K562 (cell line): Measurements from ENCODE around the gene TMEM14C. TPM values are rescaled to one million over a fixed set of nuclear protein-coding genes. Genes with fewer than 3 reads are reported as not detected.

Experiments
- ATAC-seq: fragments of 200-7000 bp; cut with Tn5 transposase; 3 replicates; pipeline ENCODE4 v1.9.1; 2020; ENCODE audit warnings: moderate library complexity
- BruUV-seq: library from RNA; stranded (reverse); fragments of 400-500 nt; replicated peaks from 2 replicates; lab custom pipeline; 2021; lab: Mats Ljungman, UMichigan
- CTCF ChIA-PET: fragments of 300-600 bp; formaldehyde crosslinking; extraction: SDS; loops from one replicate; lab custom pipeline; 2021; ENCODE audit warnings: low intra/inter-chr PET ratio; lab: Yijun Ruan, JAX
- POLR2A ChIA-PET: fragments of 300-600, 350-650 bp; sonication (Branson Sonifier 250); formaldehyde crosslinking; extraction: SDS; loops from one replicate; lab custom pipeline; 2021; ENCODE audit warnings: antibody characterized with exemption, inconsistent platforms; lab: Yijun Ruan, JAX
- DNase-seq, 4 experiments: peaks; one replicate each; pipeline versions ENCODE4 v3.0.0 to v3.0.0-alpha.2; 2011 to 2018; ENCODE audit warnings: low spot score in 3 of 4, mixed read lengths in 3 of 4; ENCODE audit errors: extremely low read depth in 1 of 4
- FAIRE-seq: peaks from 2 replicates; lab custom pipeline; 2011; peaks lifted over from hg19 to GRCh38; lab: Jason Lieb, UNC
- H2AFZ ChIP-seq: 2 replicates; pipeline ENCODE4 v1.6.0; 2011; ENCODE audit warnings: low read depth, low read length, control low read depth, inconsistent platforms
- H3K27ac ChIP-seq: fragments of 200-600 bp; 3 replicates; pipeline ENCODE4 v1.8.0; 2011; ENCODE audit warnings: low read depth, mild to moderate bottlenecking, control low read depth, inconsistent platforms, low read length, moderate library complexity, mixed read lengths; ENCODE audit errors: extremely low read depth
- H3K27me3 ChIP-seq, 2 experiments: fragments of 300-600 bp in 1 of 2; 2 replicates in 1 of 2; 3 replicates in 1 of 2; pipeline versions ENCODE4 v1.6.0 to v1.8.0; 2011; ENCODE audit warnings: inconsistent platforms in 2 of 2, low read length in 2 of 2, mild to moderate bottlenecking in 1 of 2, mixed read lengths in 1 of 2, moderate library complexity in 1 of 2; ENCODE audit not compliant: control insufficient read depth in 2 of 2, insufficient read depth in 2 of 2
- H3K36me3 ChIP-seq: fragments of 300-600 bp; 3 replicates; pipeline ENCODE4 v1.8.0; 2011; ENCODE audit warnings: mild to moderate bottlenecking, low read length, inconsistent platforms; ENCODE audit not compliant: control insufficient read depth, insufficient read depth
- H3K4me1 ChIP-seq, 2 experiments: fragments of 200-600 bp in 1 of 2; replicated peaks in 1 of 2; 2 replicates in 1 of 2; 3 replicates in 1 of 2; pipeline versions ENCODE4 v1.5.1 to v1.8.0; 2011; ENCODE audit warnings: inconsistent platforms in 2 of 2, low read length in 2 of 2, mild to moderate bottlenecking in 1 of 2, mixed read lengths in 1 of 2, moderate library complexity in 1 of 2; ENCODE audit not compliant: control insufficient read depth in 2 of 2, insufficient read depth in 2 of 2
- H3K4me2 ChIP-seq: 2 replicates; pipeline ENCODE4 v1.6.1; 2011; ENCODE audit warnings: low read length, control low read depth, inconsistent platforms, mixed read lengths; ENCODE audit not compliant: insufficient read depth
- H3K4me3 ChIP-seq: fragments of 200-600 bp; sonication (generic), shearing (Covaris generic); 2 replicates; pipeline ENCODE4 v1.5.1; 2016; ENCODE audit warnings: control low read depth, inconsistent platforms
- H3K79me2 ChIP-seq: fragments of 200-600 bp; 3 replicates; pipeline ENCODE4 v1.8.0; 2011; ENCODE audit warnings: low read length, inconsistent platforms; ENCODE audit not compliant: control insufficient read depth, insufficient read depth
- H3K9ac ChIP-seq, 2 experiments: 2 replicates each; pipeline versions ENCODE4 v1.6.0 to v1.6.1; 2011; ENCODE audit warnings: low read depth in 2 of 2, low read length in 2 of 2, control low read depth in 1 of 2, inconsistent platforms in 1 of 2, mild to moderate bottlenecking in 1 of 2, mixed read lengths in 1 of 2; ENCODE audit not compliant: insufficient read depth in 1 of 2
- H3K9me1 ChIP-seq: one replicate; pipeline ENCODE4 v1.6.0; 2011; ENCODE audit warnings: inconsistent platforms, mild to moderate bottlenecking, low read length, moderate library complexity; ENCODE audit not compliant: control insufficient read depth, insufficient read depth
- H3K9me3 ChIP-seq: replicated peaks from 2 replicates; pipeline ENCODE4 v1.5.1; 2011; ENCODE audit warnings: low read depth, low read length, inconsistent platforms; ENCODE audit not compliant: control insufficient read depth, insufficient read depth
- H4K20me1 ChIP-seq: replicated peaks from 2 replicates; pipeline ENCODE4 v1.6.1; 2011; ENCODE audit warnings: low read length, inconsistent platforms, mixed read lengths; ENCODE audit not compliant: control insufficient read depth, insufficient read depth
- CBX3 ChIP-seq, 2 experiments: IDR thresholded peaks; 1 replicate in 1 of 2; 2 replicates in 1 of 2; pipeline ENCODE4 v1.6.1; 2012; ENCODE audit warnings: inconsistent platforms in 2 of 2, low read length in 2 of 2, borderline replicate concordance in 1 of 2, control low read depth in 1 of 2
- CBX5 ChIP-seq: IDR thresholded peaks from 2 replicates; pipeline ENCODE4 v1.6.1; 2014; ENCODE audit warnings: low read depth, borderline replicate concordance
- MYBL2 ChIP-seq, 2 experiments: fragments of 450-650 bp in 1 of 2; sonication (generic) in 1 of 2; formaldehyde crosslinking in 1 of 2; IDR thresholded peaks; 2 replicates each; pipeline versions ENCODE4 v1.6.1 to v1.8.1; 2017 to 2022; ENCODE audit warnings: borderline replicate concordance in 1 of 2, inconsistent platforms in 1 of 2, low read depth in 1 of 2, mild to moderate bottlenecking in 1 of 2, missing genetic modification reagents in 1 of 2, moderate library complexity in 1 of 2
- TRIM28 ChIP-seq: fragments of 450-650 bp; IDR thresholded peaks from 2 replicates; pipeline ENCODE4 v1.6.1; 2017
- ZNF280A ChIP-seq: fragments of 450-650 bp; IDR thresholded peaks from 2 replicates; pipeline ENCODE4 v1.6.1; 2018; ENCODE audit warnings: mild to moderate bottlenecking, low read depth; ENCODE audit not compliant: partially characterized antibody
- ZNF561 ChIP-seq: fragments of 450-650 bp; formaldehyde crosslinking; conservative IDR thresholded peaks from 2 replicates; pipeline ENCODE4 v1.4.0; 2020; ENCODE audit warnings: mild to moderate bottlenecking, moderate library complexity
- WGBS: fragments of 100-300 bp; shearing (Covaris generic); methylation state at CpG from one replicate; pipeline ENCODE4 v1.1.6; 2016; ENCODE audit warnings: low coverage, mixed read lengths; ENCODE audit not compliant: insufficient coverage; ENCODE audit errors: missing lambda C conversion rate; 5-methylcytosine and 5-hydroxymethylcytosine counted together
- in situ Hi-C: fragments of 300-500 bp; cut with MboI; formaldehyde crosslinking; loops from 4 replicates; pipeline ENCODE4 v1.15.0; 2018; ENCODE audit warnings: inconsistent platforms, mixed read lengths
- intact Hi-C: fragments of 100-400 bp; cut with micrococcal nuclease; formaldehyde crosslinking; loops from 2 replicates; pipeline ENCODE4 v1.14.2; 2022
- polyA plus RNA-seq, 8 experiments: library from polyadenylated mRNA; depleted of rRNA in 4 of 8; stranded (reverse) in 5 of 8; unstranded in 3 of 8; fragments of >200 nt; fragmentation: Nextera tagmentation in 2 of 8; fragmentation: Illumina TruSeq in 1 of 8; extraction: Ambion mirVana in 2 of 8; extraction: Trizol in 1 of 8; gene quantifications; 2 replicates each; pipeline versions ENCODE4 v1.2.1 to v1.2.3, GENCODE V29; 2011 to 2014; ENCODE audit warnings: inconsistent platforms in 1 of 8, missing spikeins in 1 of 8
- total RNA-seq, 7 experiments: library from RNA; depleted of rRNA in 6 of 7; stranded (reverse); fragments of >200 nt in 6 of 7; fragmentation: Illumina TruSeq in 2 of 7; extraction: Trizol in 2 of 7; gene quantifications; 2 replicates each; pipeline versions ENCODE4 v1.2.1 to v1.2.3, GENCODE V29; 2011 to 2021; ENCODE audit warnings: low replicate concordance in 1 of 7
- TF ChIP-seq, protein P1 (sequence below): fragments of 250-450 bp; sonication (Bioruptor Pico); IDR thresholded peaks from 2 replicates; pipeline ENCODE4 v1.8.0; 2021; ENCODE audit warnings: moderate library complexity, mild to moderate bottlenecking, inconsistent platforms
- TF ChIP-seq, protein P2 (sequence below): sonication (generic); formaldehyde crosslinking; IDR thresholded peaks from 2 replicates; pipeline ENCODE4 v1.8.1; 2023; ENCODE audit warnings: mild to moderate bottlenecking, missing genetic modification reagents
- TF ChIP-seq, protein P3 (sequence below): sonication (generic); formaldehyde crosslinking; IDR thresholded peaks from 2 replicates; pipeline ENCODE4 v1.8.0; 2022; ENCODE audit warnings: mild to moderate bottlenecking, low read depth, missing genetic modification reagents

Gene TMEM14C
- total and polyA plus RNA-seq, 9 of the 15 experiments (the other 6 are each of a cell fraction or from before 2014, with no cell fraction given), result 151 to 496 (median 263) TPM

- H2AFZ ChIP-seq, result no peak overlapping the region
- H4K20me1 ChIP-seq, result no peaks in the 10 kb centered on the region
- H3K9me1 ChIP-seq, result no peaks in the 10 kb centered on the region
- H3K79me2 ChIP-seq, result peaks cover 53% of the 10 kb centered on the region
- ATAC-seq (no peak), FAIRE-seq (no peak), DNase-seq (no peak)
- no TSS peak for BruUV-seq
- H3K36me3 ChIP-seq, result peaks cover 22% of the 10 kb centered on the region
- intact Hi-C loops, result loop anchor here (5.0 kb wide), 1 partner anchor 109 kb away; no protein-coding TSS in a partner anchor
- peaks cover 5 to 13% of the 10 kb centered on the region in 2 experiments; a peak in 4 of 5 replicates for H3K4me1 ChIP-seq
- 78% methylated on average over 8 of the region's 8 CpGs for WGBS
- no peaks in the 10 kb centered on the region for H3K27me3 ChIP-seq
- no peak overlapping the region for H3K27ac ChIP-seq
- ChIA-PET CTCF (no interaction called here), POLR2A (no interaction called here)
- H3K9me3 ChIP-seq, result peaks cover 3% of the 10 kb centered on the region; the same call in 1 of the 2 replicates
- peak overlapping the region; percentile 55 for H3K4me3 ChIP-seq
- in situ Hi-C loops, result no loop called here
- H3K9ac ChIP-seq, result peak overlapping the region in 1 of 2 experiments; percentile 89; a peak in 2 of 4 replicates
- peak overlapping the region; percentile 94 for H3K4me2 ChIP-seq
- peak; percentile 75; the same call in 1 of the 2 replicates for TF ChIP-seq CBX5
- peak; percentile 70; the same call in 1 of the 2 replicates for TF ChIP-seq ZNF561 (CRISPR knock-in tag)
- TF ChIP-seq, protein P1, sequence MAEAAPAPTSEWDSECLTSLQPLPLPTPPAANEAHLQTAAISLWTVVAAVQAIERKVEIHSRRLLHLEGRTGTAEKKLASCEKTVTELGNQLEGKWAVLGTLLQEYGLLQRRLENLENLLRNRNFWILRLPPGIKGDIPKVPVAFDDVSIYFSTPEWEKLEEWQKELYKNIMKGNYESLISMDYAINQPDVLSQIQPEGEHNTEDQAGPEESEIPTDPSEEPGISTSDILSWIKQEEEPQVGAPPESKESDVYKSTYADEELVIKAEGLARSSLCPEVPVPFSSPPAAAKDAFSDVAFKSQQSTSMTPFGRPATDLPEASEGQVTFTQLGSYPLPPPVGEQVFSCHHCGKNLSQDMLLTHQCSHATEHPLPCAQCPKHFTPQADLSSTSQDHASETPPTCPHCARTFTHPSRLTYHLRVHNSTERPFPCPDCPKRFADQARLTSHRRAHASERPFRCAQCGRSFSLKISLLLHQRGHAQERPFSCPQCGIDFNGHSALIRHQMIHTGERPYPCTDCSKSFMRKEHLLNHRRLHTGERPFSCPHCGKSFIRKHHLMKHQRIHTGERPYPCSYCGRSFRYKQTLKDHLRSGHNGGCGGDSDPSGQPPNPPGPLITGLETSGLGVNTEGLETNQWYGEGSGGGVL (CRISPR knock-in tag), result no peak
- TF ChIP-seq, protein P2, sequence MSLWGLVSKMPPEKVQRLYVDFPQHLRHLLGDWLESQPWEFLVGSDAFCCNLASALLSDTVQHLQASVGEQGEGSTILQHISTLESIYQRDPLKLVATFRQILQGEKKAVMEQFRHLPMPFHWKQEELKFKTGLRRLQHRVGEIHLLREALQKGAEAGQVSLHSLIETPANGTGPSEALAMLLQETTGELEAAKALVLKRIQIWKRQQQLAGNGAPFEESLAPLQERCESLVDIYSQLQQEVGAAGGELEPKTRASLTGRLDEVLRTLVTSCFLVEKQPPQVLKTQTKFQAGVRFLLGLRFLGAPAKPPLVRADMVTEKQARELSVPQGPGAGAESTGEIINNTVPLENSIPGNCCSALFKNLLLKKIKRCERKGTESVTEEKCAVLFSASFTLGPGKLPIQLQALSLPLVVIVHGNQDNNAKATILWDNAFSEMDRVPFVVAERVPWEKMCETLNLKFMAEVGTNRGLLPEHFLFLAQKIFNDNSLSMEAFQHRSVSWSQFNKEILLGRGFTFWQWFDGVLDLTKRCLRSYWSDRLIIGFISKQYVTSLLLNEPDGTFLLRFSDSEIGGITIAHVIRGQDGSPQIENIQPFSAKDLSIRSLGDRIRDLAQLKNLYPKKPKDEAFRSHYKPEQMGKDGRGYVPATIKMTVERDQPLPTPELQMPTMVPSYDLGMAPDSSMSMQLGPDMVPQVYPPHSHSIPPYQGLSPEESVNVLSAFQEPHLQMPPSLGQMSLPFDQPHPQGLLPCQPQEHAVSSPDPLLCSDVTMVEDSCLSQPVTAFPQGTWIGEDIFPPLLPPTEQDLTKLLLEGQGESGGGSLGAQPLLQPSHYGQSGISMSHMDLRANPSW (CRISPR knock-in tag), result peak; percentile 55; the same call in 1 of the 2 replicates
- peak; percentile 56; the same call in 1 of the 2 replicates for TF ChIP-seq TRIM28
- TF ChIP-seq, protein P3, sequence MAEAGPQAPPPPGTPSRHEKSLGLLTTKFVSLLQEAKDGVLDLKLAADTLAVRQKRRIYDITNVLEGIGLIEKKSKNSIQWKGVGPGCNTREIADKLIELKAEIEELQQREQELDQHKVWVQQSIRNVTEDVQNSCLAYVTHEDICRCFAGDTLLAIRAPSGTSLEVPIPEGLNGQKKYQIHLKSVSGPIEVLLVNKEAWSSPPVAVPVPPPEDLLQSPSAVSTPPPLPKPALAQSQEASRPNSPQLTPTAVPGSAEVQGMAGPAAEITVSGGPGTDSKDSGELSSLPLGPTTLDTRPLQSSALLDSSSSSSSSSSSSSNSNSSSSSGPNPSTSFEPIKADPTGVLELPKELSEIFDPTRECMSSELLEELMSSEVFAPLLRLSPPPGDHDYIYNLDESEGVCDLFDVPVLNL (CRISPR knock-in tag), result 0 out of 2 replicates have a peak, but pooled peaks have one; percentile 17
- TF ChIP-seq ZNF280A, result peak; percentile 96
- TF ChIP-seq CBX3 (IDR thresholded peaks at IDR 0.05; ENCODE audit: borderline replicate concordance in 1 of 2, low read length in 2 of 2), result peak in 1 of 2 experiments; percentile 93; a peak in 1 of 3 replicates
- TF ChIP-seq MYBL2 (IDR thresholded peaks at IDR 0.05; ENCODE audit: low read depth), result no peak
- TF ChIP-seq MYBL2 (CRISPR knock-in tag; IDR thresholded peaks at IDR 0.05; ENCODE audit: borderline replicate concordance), result no peak
These were observed 29.8 kb upstream of the TMEM14C start for GRCh38 chr6:10692965-10693538.
